GM18498 (cell line): Measurements from ENCODE around the gene FDXACB1.

Experiments used
- ATAC-seq: cut with Tn5 transposase; IDR thresholded peaks from one replicate; pipeline ENCODE4 v1.9.1; 2021; ENCODE audit warnings: mild to moderate bottlenecking, moderate library complexity; ENCODE audit not compliant: unreplicated experiment

The FDXACB1 gene

GRCh38 chr11:111846636-111847035 is 32.3 kb downstream of the FDXACB1 start:
- ATAC-seq: no peak

DNA sequence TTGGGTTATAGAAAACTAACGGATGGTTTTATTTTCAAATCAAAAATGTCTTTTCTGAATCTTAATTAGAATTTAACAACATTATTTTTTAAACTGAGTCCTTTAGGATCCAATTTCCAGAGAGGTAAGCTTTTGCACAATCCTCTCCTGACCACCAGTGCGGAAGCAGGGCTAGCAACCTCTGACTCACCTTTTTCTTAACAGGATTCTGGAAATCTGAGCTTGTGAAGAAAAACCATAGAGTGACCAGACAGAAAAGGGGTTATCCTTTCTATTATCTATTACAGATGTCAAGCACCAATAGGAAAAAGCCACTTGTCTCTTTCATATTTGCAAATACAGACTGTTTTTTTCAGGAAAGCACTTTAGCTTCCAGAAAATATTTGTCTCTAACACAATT is 32.9 kb downstream of the FDXACB1 start:
- ATAC-seq: no peak

DNA sequence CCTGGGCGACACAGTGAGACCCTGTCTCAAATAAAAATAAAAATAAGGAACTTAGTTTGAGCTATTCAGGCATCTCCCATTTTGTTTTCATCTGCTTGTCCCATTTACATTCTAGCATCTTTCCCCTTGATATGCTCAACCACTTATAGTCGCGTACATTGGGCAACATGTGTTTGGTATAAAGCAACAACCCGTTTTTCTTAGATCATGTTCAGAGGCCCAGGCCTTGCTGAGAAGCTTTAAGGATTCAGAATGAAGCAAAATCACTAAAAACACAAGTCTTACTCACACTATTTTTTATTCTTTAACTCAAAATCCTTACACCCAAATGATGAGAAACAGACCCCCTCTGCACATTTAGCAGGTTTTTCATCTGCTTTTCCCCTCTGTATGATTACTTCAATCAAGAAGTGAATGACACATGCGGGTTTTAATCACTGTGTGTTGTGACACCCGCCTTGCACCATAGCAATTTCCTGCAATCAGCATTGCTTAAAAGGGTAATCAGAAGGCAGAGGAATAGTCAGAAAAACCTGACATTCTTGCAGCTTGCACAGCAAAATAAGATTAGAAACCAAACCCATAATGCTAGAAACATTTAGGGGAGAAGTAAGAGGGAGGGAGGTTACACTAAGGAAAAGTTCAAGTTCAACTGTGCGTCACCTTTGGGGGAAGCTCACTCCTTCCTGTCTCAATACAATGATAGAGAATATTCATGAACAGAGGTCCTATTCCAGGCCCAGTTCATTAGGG is 33.5 kb downstream of the FDXACB1 start:
- ATAC-seq: no peak

- ATAC-seq: no peak
These were observed 35.3 kb downstream of the FDXACB1 start for GRCh38 chr11:111843661-111844060.

DNA sequence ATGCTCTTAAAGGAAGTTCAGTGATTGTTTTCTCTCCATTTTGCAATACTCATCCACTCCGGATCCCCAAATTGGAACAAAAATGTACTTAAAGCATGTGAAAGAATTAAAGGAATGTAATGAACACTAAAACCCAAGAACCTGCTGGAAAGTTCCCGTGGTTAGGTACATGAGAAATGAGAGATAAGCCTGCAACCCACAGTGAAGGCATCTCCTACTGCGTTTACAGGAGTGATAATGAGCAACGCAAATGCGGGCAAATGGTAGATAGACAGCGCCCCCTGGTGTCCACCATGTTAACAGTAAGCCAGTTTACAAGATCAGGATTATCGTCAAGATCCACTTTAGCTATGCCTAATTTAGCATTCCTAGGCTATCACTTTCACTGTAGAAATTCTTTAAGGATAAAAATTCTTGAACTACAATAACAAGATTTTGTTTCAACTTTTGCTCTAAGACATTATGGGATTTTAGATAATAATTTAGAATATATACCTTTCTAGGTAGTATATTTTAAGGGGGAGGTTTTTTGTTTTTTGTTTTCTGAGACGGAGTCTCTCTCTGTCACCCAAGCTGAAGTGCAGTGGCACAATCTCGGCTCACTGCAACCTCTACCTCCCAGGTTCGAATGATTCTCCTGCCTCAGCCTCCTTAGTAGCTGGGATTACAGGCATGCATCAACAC is 37.5 kb downstream of the FDXACB1 start:
- peak; percentile 67 for ATAC-seq

DNA sequence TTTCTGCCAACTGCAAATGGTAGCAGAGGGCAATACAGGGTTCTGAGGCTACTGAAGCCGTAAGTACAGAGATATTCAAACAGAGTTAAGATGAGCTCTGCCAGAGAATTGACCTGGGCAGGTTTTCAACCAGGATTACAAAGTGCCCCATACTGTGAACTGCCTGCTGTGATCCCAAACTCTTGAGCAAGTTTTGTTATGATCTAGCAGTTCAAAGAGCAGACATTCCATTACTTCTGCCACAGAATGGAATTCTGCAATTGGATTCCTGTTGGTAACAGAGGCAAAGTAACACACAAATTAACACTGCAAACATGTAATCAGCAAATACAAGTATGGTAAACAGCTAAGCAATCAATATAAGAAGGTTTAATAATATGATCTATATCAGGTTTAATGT is 38.8 kb downstream of the FDXACB1 start:
- ATAC-seq: no peak

GRCh38 chr11:111838054-111838453 is 40.9 kb downstream of the FDXACB1 start:
- no peak for ATAC-seq

DNA sequence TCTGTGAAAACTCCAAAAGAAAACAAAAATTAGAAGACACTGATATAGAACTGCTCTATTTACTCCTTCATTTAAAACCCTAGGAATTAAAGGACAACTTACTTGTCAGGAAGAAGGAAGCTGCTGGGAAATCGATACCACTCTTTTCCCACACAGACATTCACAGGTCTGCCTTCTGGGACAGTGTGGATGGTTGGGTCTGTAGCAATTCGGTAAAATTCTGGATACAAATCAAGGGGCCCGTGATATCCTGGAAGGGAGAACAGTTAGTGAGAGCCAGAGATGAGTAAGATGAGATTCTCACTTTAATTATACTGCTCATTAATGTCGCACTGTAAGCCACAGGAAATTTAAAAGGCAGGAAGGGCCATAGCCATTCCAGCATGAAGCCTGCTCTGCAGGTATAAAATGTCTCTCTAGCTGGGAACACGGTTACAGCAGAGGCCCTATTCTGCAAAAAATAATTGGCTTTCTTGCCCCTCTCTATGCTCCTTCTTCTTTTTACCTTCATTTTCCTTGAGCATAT is 41.5 kb downstream of the FDXACB1 start:
- ATAC-seq: no peak

- ATAC-seq: peak; percentile 81
These were observed 42.2 kb downstream of the FDXACB1 start for GRCh38 chr11:111836721-111837120.

GRCh38 chr11:111836162-111836561 is 42.8 kb downstream of the FDXACB1 start:
- ATAC-seq: no peak

- ATAC-seq: no peak
These were observed 43.3 kb downstream of the FDXACB1 start for GRCh38 chr11:111835665-111836064.

- ATAC-seq: no peak
These were observed 44.4 kb downstream of the FDXACB1 start for GRCh38 chr11:111834432-111835163.

- ATAC-seq: no peak
These were observed 45.4 kb downstream of the FDXACB1 start for GRCh38 chr11:111833524-111833923.

DNA sequence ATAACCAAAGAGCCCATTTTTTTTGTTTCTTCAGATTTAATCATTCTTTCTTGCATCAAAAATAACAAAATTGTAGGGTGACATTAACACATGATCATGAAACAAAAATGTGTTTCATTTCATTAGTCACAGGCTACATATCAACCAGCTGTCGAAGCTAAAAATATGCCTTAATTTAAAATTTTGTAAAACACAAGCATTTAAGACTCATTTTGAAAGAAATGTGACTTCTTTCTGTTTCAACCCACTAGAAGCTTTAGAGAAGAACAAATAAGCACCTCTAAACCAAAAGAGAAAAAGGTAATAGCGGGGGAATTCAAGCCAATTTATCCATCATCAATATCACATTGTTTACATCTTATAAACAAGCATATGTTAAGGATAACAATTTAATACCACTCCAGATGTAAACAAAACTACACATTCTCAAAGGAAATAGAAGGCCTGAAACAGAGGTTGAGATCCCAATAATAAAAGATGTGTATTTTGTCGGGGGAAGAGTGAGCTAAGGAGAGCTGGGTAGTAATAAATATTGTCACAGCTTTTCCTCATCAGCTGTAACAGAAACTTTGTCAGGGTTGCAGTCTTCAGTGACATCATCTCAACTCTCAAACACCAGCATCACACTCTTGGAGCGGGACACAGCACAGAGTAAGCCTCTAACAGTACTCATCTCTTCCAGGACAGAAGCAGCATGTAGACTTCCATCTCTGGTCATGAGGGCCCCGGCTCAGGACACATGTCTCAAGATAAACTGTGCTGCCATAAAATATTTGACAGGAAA is 49.6 kb downstream of the FDXACB1 start:
- peak; percentile 86 for ATAC-seq

- ATAC-seq: no peak
These were observed 52.5 kb downstream of the FDXACB1 start for GRCh38 chr11:111826322-111826950.
